ENCODE results near the gene SS18.

The SS18 gene

DNA sequence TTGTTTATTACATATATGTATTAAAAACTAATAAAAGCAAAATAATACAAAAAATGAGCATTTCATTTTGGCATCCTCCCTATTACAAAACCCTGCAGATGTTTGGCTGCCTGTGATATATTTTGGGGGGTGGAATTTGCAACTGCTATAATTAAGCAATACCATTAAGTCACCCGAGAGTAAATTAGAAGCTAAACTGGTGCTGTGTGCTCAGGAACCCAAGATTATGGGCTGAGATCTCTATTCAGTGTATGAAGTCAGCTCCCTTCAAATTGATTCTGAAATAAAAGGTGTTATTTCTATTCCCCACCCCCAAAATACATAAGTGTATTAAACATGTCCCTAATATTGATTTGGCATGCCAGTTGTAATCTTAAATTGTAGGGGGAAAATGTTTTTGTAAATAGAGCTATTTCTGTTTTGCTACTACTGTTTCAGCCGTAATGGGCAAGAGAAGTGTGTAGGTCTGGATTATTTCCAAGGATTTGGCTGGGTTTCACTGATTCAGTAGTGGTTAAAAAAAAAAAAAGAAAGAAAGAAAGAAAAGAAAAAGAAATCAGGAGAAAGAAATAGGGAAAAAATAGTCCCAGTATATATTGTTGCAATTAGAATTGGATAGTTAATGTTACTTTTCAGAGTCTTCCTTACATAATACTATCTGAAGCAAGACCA, 110.9 kb downstream of the SS18 start:
- TF ChIP-seq OSR1 (CRISPR knock-in tag; IDR thresholded peaks at IDR 0.05), result no peak
- TF ChIP-seq, protein P1, sequence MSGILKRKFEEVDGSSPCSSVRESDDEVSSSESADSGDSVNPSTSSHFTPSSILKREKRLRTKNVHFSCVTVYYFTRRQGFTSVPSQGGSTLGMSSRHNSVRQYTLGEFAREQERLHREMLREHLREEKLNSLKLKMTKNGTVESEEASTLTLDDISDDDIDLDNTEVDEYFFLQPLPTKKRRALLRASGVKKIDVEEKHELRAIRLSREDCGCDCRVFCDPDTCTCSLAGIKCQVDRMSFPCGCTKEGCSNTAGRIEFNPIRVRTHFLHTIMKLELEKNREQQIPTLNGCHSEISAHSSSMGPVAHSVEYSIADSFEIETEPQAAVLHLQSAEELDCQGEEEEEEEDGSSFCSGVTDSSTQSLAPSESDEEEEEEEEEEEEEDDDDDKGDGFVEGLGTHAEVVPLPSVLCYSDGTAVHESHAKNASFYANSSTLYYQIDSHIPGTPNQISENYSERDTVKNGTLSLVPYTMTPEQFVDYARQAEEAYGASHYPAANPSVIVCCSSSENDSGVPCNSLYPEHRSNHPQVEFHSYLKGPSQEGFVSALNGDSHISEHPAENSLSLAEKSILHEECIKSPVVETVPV (CRISPR knock-in tag; IDR thresholded peaks at IDR 0.05), result no peak
- no peak for TF ChIP-seq GLIS3 (CRISPR knock-in tag; IDR thresholded peaks at IDR 0.05)
- TF ChIP-seq CSDC2 (CRISPR knock-in tag; IDR thresholded peaks at IDR 0.05), result no peak
- TF ChIP-seq, protein P2, sequence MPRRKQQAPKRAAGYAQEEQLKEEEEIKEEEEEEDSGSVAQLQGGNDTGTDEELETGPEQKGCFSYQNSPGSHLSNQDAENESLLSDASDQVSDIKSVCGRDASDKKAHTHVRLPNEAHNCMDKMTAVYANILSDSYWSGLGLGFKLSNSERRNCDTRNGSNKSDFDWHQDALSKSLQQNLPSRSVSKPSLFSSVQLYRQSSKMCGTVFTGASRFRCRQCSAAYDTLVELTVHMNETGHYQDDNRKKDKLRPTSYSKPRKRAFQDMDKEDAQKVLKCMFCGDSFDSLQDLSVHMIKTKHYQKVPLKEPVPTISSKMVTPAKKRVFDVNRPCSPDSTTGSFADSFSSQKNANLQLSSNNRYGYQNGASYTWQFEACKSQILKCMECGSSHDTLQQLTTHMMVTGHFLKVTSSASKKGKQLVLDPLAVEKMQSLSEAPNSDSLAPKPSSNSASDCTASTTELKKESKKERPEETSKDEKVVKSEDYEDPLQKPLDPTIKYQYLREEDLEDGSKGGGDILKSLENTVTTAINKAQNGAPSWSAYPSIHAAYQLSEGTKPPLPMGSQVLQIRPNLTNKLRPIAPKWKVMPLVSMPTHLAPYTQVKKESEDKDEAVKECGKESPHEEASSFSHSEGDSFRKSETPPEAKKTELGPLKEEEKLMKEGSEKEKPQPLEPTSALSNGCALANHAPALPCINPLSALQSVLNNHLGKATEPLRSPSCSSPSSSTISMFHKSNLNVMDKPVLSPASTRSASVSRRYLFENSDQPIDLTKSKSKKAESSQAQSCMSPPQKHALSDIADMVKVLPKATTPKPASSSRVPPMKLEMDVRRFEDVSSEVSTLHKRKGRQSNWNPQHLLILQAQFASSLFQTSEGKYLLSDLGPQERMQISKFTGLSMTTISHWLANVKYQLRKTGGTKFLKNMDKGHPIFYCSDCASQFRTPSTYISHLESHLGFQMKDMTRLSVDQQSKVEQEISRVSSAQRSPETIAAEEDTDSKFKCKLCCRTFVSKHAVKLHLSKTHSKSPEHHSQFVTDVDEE (CRISPR knock-in tag; IDR thresholded peaks at IDR 0.05), result no peak
- ATAC-seq, result no peak

DNA sequence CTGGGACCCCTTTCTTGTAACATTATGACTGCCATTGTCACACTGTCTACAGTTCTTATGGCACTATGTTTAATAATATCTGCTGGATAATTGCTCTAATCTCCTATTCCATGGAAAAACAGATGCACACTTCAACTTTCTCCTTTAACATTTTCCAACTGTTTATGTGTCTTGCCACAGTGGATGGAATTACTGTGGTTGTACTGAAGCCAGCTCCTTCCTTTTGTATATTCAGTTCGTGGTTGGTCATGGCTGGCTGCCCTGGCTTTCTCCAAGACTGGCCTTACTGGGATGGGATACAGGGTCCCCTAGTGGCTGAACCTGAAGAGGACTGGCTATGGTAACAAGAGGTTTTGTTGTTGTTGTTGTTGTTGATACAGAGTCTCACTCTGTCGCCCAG, 113.9 kb downstream of the SS18 start:
- no peak for ATAC-seq
- no peak for TF ChIP-seq PPARA (CRISPR knock-in tag; IDR thresholded peaks at IDR 0.05; ENCODE audit: borderline replicate concordance)
- TF ChIP-seq GLIS3 (CRISPR knock-in tag; IDR thresholded peaks at IDR 0.05), result no peak
- TF ChIP-seq TOX (CRISPR knock-in tag; IDR thresholded peaks at IDR 0.05; ENCODE audit: borderline replicate concordance), result no peak
- TF ChIP-seq, protein P3, sequence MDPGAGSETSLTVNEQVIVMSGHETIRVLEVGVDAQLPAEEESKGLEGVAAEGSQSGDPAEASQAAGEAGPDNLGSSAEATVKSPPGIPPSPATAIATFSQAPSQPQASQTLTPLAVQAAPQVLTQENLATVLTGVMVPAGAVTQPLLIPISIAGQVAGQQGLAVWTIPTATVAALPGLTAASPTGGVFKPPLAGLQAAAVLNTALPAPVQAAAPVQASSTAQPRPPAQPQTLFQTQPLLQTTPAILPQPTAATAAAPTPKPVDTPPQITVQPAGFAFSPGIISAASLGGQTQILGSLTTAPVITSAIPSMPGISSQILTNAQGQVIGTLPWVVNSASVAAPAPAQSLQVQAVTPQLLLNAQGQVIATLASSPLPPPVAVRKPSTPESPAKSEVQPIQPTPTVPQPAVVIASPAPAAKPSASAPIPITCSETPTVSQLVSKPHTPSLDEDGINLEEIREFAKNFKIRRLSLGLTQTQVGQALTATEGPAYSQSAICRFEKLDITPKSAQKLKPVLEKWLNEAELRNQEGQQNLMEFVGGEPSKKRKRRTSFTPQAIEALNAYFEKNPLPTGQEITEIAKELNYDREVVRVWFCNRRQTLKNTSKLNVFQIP (CRISPR knock-in tag; IDR thresholded peaks at IDR 0.05; ENCODE audit: borderline replicate concordance, low read depth), result no peak
- no peak for TF ChIP-seq ISL1 (CRISPR knock-in tag; IDR thresholded peaks at IDR 0.05)
- no peak for TF ChIP-seq RARB (CRISPR knock-in tag; IDR thresholded peaks at IDR 0.05)
- TF ChIP-seq ZFP3 (CRISPR knock-in tag; IDR thresholded peaks at IDR 0.05), result no peak
- TF ChIP-seq TCF4 (CRISPR knock-in tag; IDR thresholded peaks at IDR 0.05; ENCODE audit: borderline replicate concordance), result no peak
- TF ChIP-seq BACH2 (CRISPR knock-in tag; IDR thresholded peaks at IDR 0.05; ENCODE audit: borderline replicate concordance), result no peak
- no peak for TF ChIP-seq OSR1 (CRISPR knock-in tag; IDR thresholded peaks at IDR 0.05)
- no peak for TF ChIP-seq ZNF565 (CRISPR knock-in tag; conservative IDR thresholded peaks at IDR 0.05; ENCODE audit: low read depth)
- no peak for TF ChIP-seq ZFP30 (CRISPR knock-in tag; IDR thresholded peaks at IDR 0.05)
- TF ChIP-seq ZNF8 (CRISPR knock-in tag; IDR thresholded peaks at IDR 0.05), result no peak
- TF ChIP-seq ZC3H10 (CRISPR knock-in tag; IDR thresholded peaks at IDR 0.05), result no peak
- TF ChIP-seq, protein P4, sequence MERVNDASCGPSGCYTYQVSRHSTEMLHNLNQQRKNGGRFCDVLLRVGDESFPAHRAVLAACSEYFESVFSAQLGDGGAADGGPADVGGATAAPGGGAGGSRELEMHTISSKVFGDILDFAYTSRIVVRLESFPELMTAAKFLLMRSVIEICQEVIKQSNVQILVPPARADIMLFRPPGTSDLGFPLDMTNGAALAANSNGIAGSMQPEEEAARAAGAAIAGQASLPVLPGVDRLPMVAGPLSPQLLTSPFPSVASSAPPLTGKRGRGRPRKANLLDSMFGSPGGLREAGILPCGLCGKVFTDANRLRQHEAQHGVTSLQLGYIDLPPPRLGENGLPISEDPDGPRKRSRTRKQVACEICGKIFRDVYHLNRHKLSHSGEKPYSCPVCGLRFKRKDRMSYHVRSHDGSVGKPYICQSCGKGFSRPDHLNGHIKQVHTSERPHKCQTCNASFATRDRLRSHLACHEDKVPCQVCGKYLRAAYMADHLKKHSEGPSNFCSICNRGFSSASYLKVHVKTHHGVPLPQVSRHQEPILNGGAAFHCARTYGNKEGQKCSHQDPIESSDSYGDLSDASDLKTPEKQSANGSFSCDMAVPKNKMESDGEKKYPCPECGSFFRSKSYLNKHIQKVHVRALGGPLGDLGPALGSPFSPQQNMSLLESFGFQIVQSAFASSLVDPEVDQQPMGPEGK (CRISPR knock-in tag; IDR thresholded peaks at IDR 0.05; ENCODE audit: borderline replicate concordance), result no peak
- no peak for TF ChIP-seq ARNTL (CRISPR knock-in tag; IDR thresholded peaks at IDR 0.05; ENCODE audit: borderline replicate concordance, low read depth)

DNA sequence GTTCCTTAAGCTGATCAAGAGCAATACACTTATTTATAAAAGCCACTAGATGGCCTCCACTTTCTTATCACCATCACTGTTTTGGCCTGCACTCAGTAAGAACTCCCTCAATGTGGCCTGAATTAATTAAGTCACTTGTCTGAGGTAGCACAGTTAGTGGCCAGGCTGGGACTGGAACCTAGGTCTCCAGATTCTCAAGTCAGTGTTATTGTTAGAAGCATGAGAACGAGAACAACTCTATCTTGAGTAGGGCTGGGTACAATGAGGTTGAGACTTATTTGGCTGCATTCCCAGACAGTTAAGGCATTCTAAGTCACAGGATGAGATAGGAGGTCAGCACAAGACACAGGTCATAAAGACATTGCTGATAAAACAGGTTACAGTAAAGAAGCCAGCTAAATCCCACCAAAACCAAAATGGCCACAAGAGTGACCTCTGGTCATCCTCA, 115.8 kb downstream of the SS18 start:
- no peak for ATAC-seq

More for the DNA sequence above, 115.8 kb downstream of the SS18 start:
- TF ChIP-seq ESRRG (CRISPR knock-in tag; IDR thresholded peaks at IDR 0.05) (no peak), PPARA (CRISPR knock-in tag; IDR thresholded peaks at IDR 0.05; ENCODE audit: borderline replicate concordance) (no peak), OSR1 (CRISPR knock-in tag; IDR thresholded peaks at IDR 0.05) (no peak), ZC3H10 (CRISPR knock-in tag; IDR thresholded peaks at IDR 0.05) (no peak), CSDC2 (CRISPR knock-in tag; IDR thresholded peaks at IDR 0.05) (no peak), TOX (CRISPR knock-in tag; IDR thresholded peaks at IDR 0.05; ENCODE audit: borderline replicate concordance) (no peak), GLIS3 (CRISPR knock-in tag; IDR thresholded peaks at IDR 0.05) (no peak)
- TF ChIP-seq, protein P2 (CRISPR knock-in tag; IDR thresholded peaks at IDR 0.05), result no peak
- TF ChIP-seq, protein P3 (CRISPR knock-in tag; IDR thresholded peaks at IDR 0.05; ENCODE audit: borderline replicate concordance, low read depth), result no peak
- TF ChIP-seq, protein P4 (CRISPR knock-in tag; IDR thresholded peaks at IDR 0.05; ENCODE audit: borderline replicate concordance), result no peak

Measured in SK-N-SH treated with all-trans-retinoic acid at 6 μM for 48 hours (cell line).